KG1 (cell line): ENCODE results near the gene A3GALT2.

Source experiments
- DNase-seq: peaks from one replicate; lab custom pipeline; 2025; lab: John Stamatoyannopoulos, UW

The A3GALT2 gene

DNA sequence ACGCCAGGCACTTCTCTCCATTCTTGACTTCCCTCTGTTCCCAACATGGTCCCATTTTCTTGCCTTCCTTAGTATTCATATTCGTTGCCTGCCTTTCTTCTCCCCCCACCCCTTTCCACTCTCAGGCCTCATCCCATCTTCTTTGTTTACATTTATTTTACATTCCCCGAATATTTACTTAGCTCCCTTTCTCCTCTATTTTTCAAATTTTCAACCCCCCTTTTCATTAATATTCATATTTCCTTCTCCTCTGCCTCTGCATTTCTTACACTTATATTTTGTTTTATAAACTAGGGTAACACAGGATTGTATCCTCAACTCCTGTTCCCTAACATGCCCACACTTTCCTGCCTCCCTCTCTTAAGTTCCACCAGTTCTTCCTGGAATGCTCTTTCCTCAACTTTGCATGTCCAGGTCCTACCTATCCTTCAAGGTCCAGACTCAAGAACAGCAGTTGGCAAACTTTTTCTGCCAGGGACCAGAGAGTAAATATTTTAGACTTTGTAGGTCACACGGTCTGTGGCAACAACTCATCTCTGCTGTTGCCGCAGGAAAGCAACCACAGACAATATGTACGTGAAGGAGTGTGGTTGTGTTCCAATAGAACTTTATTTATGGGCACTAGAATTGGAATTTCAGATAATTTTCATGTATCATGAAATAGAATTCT, 29.8 kb upstream of the A3GALT2 start:
- DNase-seq = no peak

DNA sequence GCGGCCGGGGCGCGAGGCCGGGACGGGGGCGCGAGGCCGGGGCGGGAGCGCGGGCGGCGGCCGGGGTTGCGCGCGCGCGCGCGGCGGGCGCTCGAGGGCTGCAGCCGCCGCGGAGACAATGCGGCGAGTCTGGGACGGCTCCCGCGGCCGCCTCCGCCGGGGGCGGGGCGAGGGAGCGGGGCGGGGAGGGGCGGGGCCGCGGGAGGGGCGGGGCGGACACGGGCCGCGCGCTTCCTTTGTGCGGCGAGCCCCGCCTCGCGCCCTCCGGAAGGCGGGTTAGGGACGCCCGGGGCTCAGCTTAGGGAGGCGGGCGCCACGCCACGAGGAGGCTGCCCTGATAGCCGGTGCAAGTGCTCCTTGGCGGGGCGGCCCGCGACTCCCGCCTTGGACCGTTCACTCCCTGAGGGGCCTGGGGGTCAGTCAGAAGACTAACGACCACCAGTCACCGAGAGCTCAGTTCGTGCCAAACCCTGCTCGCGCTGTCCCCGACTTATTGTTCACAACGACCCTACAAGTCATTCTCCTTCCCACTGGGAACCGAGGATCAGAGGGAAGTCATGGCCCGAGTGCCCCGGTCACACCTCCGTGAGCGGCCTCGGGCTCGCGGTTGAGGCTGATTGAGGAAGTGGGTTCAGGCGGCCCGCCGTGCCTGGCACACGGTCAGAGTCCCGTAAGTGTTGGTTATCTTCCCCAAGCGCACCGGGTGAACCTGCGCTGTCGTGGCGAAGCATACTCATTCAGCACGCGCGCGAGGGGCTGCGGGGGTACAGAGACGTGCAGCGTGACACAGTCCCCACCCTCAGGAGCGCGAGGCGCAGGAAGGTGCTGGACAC, 29.1 kb upstream of the A3GALT2 start:
- DNase-seq = peak; percentile 72

DNA sequence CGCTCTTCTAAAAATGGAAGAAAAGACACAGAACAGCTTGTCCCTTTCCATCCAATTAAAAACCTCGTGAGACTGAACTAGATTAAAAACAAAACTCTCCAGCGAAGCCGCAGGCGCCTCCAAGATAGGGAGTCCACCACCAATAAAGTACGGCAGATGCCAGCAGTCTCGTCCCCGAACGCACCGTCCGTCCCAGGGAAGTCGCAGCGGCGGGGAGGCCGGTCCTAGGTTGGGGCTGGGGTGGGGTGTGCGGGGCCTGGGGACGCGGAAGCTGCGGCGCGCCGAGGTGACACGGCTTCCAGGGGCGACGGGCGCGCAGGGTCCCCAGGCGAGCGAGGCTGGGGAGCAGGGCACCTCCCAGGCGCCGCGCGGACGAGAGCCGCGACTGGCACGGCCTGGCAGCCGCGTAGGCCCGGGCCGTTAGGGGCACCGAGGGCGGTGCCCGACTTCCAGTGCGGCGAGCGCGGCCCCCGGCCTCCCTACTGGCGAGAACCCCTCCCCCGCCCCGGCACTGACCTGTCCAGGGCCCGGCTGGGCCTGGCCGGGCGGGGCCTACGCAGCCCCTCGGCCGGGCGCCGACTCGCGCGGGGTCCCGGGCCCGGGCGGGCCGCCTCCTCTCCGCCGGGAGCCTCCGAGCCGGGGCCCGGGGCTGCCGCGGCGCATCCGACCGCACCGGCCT, 28.3 kb upstream of the A3GALT2 start:
- peak; percentile 23 for DNase-seq

DNA sequence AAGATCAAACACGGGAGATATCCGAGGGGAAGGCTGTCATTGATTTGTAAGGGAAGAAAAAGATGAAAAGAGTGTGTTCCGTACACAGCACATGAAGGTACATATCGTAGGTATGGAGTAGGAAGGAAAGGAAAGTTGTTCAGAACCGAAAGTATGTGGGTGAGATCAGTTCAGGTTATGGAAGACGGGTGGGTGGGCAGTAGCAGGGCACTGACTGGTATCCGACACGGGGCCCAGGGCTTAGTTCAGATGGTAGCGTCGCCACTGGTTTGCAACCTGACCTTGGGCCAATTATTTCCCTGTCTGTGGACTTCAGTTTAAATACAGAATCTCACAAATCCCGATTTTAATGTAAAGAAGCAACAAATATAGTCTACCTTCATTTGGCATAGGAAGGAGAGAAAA, 27.8 kb upstream of the A3GALT2 start:
- no peak for DNase-seq

DNA sequence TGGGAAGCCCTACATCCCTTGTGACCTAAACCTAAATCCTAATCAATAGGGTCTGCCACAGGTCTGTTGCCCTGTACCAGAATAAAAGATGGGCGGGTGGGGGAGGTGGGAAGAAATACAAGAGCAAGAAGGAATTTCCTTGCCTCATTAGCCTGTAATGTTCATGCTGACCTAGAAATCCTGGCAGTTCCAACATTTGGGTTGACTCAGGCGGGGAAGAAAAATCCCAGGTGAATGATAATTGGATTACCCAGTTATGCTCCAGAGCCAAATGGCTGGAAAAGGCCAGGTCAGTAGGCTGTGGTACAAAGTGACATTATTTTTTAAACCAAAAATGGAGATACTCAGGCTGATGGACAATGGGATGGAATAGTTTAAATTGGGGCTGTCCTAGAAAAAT, 27.3 kb upstream of the A3GALT2 start:
- no peak for DNase-seq

DNA sequence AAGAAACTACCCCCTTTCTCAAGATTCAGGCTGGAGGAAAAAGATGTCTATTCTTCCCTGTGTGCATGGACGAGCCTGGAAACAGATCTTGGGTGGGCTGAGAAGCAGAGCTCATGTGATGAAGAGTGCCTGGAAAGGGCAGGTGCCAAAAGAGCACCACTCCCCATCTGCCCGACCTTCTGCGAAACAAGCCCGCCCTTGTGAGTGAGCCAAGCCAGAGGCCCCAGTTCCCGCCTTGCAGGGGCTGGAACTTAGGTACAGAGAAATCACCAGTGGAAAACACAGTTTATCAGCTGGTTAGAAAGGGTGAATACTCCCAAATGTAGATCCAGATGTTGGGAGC, 26.7 kb upstream of the A3GALT2 start:
- DNase-seq = no peak

DNA sequence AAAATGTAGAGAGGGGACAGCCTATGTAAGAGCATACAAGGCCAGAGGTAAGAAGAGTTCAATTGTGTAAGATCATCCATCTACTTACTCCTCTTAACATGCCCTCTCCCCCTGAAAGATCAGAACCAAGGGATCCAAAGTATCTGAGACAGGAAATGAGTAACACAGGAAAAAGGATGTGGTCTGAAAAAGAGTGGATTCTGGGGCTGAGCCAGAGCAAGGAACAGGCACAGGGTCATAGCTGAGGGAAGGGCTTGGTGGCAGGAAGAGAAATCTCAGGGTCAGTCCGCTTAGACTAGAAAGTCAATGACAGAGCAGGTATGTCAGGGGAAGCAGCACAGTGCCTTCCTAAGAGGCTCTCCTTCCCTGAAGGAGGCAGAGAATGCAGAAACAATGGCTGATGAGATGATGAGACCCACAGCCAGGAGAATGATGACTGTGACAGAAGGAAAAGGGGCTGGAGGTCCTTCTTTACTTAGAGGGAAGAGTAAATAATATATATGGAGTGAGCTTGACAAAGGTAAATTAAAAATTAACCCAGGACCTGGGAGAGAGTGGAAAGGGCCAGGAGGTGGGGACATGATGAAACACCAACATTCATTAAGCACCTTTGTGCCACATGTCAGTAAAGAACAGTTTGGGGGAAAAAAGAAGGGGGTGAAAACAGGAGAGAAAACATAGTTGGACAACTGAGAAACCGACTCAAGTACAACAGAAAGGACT, 26.2 kb upstream of the A3GALT2 start:
- no peak for DNase-seq

DNA sequence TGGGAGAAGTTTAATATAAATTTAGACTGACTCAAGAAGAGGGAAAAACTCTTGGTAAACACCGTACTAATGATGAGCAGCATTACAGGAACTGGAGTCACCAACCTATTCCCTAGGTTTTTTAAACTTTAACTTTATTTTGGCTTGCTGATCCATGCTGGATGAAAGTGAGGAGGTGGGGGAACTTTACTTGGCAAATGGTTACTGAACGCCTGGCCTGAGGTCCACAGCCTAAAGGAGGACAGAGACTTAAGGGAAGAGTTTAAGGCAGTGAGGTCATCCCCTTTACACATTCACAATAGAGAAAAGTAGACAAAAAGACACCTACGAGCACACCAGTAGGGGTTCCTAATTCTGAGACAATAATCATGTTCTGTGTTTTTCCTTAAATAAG, 25.6 kb upstream of the A3GALT2 start:
- DNase-seq = no peak

DNA sequence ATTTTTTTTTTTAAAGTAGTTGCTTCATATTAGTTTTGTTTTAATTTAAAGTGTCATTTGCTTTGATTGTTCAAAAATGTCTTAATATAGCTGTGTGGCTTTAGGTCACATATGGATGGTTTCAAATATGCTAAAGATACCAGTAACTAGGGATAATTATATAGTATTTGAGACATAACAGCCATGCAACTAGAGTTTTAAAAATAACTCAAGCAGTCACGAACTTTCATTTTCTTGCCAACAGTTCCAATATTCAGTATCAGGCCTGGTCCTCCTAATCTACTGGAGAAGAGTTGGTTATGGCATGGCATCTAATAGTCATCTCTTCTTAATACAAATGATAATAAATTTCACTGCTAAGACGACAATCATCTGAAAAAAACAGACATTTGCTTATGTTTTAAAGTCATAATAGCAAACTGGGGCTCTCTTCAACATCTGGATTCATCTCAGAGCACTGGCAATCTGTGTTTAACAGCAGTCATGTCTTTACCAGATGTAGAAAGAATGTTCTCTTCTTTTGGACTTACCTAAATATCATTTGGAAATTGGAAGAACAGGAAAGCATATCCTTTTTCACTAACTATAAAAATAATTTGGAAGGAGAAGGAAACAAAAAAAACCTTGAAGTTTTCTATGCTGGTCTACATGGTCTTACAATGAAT, 24.1 kb upstream of the A3GALT2 start:
- DNase-seq = no peak

DNA sequence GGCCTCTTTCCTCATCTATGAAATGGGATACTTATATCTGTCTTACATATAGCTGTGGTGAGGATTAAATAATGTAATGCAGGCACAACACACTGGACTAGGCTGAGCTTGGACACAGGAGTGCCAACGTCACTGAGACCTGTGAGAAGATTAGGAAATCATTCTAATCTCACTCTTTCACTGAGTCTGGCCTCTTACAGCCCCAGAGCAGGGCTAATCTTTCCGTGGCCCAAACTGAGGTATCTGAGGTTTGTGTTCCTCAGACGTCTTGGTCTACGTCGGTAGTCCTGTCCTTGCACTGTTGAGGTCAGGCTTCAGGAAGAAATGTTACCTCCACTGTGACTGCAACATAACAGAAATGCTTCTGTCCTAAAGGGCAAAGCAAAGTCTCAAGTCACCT, 22.6 kb upstream of the A3GALT2 start:
- DNase-seq = no peak

DNA sequence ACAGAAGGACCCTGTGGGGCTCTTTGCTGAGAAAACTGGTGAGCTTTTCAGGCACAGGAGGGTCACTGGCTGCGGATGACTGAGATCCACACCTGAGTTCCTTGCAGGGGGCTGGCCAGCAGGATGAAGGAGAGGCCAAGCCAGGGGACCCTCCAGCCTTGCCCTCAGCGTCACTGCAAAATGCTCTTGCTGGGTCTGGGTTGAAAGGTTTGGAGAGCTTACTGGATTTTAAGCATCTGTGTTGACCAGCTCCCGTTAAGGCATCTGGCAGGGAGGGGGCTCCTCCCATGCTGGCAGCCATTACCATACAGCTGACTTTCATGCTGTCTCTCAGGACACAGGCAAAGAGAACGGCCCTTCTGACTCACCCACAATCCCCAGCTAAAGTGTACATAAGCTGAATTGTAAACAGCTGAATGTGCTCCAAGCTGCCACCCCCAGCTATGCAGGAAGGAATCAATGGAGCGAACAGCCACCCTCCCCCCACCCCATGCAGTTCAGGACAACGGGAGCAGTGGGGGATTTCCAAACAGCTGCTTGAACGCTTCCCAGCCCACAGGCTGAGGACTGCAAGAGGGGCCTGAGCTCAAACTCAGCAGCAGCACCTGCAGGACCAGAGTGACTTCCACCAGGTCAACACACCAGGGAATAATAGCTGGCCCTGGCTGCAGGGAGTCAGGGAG, 21.3 kb upstream of the A3GALT2 start:
- DNase-seq = no peak

DNA sequence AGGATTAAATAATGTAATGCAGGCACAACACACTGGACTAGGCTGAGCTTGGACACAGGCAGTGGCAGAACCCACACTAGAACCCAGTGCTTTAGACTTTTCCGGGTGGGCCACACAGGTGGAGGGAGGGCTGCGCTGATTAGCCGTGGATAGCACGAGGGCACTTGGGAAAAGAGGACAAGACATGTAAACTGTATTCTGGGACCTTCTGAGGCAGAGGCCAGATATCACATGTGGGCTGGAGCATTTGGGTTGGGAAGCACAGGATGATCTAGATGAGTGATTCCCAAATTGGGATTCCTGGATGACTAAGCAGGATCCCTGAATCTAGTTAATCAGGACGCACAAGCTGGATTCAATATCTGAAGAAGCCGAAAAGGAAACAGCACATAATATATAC, 20.3 kb upstream of the A3GALT2 start:
- no peak for DNase-seq

DNA sequence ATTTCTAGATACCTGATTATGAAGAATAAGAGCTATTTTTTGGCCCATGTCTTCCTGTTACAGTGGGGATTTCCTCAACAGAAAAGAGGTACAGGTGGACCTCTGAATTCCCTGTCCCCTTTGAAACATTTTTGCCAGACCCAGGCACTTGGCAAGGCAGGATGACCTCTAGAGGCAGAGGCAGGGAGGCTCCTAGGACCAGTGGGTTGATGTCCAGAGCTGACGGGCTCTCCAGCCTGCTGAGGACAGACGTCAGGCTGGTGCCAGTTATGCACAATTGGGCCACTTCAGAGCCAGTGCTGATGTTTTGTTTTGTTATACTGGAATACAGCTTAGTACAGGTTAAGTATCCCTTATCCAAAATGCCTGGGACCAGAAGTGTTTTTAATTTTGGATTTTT, 18.5 kb upstream of the A3GALT2 start:
- DNase-seq = no peak

DNA sequence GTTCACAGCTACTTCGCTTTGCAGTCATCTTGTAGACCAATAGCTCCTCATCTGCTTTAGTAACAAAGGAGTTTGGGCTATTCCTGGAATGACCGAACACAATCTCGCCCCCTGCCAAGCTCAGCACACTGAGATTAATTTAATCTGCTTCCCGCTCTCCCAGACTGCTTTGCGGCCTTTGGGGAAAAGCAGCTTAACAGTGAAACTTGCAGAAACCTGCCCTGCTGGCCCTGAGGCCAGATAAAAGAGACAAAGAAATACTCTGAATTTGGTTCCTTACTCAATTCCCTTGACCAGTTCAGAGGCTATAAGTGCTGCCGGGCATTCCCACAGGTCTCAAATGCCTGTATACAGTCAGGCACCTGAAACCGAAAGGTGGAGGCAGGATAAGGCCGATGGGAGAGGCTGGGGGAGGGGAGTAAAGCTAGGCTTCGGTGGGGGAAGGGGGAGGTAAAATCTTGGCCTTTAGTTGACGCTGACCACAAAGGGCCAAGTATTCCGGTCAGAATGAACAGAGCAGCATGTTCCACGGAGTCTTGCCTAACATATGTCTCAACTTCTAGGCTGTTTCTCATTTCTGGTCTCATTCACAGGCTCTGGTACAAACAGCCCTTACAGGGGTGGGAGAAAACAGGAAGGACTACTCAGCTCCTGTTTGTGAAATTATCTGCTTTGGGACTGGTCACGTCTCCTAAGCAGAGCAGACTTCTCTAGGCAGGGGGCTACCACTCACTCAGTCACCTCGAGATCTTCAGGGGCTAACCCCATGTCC, 17.7 kb upstream of the A3GALT2 start:
- DNase-seq = no peak

DNA sequence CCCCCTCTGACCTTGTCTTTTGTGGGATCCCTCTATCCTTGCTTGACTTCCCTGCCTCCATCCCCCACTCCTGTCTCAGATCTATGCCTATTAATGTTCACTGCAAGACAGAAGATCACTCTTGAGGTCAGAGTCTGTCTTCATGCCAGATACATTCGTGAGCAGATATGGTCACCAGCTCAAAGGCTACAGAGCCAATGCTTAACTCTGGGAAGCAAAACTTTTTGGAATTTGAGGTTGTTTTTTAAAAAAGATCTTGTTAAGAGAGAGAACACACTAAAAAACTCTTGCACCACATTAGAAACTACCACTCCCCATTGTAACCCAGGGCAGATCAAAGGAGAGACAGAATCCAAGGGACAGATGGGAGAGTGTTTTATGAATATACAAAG, 17.1 kb upstream of the A3GALT2 start:
- no peak for DNase-seq

DNA sequence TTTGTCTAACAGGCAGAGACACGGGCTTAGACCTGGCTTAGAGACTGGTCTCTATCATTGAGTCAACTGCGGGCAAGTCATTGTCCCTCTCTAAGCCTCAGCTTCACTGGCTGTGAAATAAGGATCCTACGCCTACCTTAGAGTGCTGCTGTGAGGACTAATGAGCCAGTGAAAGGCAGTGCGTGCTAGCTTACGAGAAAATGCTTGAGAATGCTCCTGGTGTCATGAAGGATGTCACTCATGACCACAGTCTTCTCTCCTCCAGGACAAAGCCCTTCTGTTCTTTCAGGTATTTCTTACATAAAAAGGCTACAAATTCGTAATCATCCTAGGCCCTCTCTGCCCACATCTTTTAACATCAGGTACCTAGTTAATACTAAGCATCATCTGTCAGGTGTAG, 16.5 kb upstream of the A3GALT2 start:
- no peak for DNase-seq

DNA sequence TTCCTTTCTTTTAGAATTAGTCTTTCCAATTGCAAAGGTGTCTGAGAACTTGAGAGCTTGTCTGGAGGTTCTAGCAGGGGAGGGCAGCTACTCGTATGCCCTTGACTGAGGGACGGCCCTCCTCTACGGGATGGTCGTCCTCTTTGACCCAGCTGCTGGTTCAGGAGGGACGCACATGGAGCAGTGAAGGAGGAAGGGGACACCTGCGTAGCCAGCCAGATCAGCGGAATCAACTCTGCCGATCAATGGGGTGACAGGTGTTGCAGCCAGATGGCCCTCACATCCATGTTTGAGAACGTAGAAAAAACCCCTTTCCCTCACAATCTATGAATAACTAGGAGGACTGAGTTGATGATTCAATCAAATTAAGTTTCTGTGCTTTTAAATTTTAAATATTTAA, 15.7 kb upstream of the A3GALT2 start:
- DNase-seq = no peak

DNA sequence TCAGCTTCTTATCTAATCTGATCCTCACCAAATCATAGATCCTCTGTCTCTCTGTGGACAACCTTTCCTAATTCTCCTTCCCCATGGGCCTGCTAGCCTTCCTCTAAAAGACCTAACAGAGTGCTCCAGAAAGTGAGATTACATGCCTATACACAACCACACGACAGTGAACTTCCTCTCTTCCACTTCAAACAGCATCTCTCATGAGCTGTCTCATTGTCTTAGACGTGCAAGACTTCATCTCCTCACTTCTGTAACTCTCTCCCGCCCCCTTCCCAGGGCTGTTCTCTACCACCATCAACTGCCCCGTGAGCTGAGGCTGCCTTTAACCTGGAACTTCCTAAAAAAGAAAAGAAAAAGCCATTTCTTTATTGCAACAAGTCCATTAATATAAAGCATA, 14.1 kb upstream of the A3GALT2 start:
- DNase-seq = no peak

DNA sequence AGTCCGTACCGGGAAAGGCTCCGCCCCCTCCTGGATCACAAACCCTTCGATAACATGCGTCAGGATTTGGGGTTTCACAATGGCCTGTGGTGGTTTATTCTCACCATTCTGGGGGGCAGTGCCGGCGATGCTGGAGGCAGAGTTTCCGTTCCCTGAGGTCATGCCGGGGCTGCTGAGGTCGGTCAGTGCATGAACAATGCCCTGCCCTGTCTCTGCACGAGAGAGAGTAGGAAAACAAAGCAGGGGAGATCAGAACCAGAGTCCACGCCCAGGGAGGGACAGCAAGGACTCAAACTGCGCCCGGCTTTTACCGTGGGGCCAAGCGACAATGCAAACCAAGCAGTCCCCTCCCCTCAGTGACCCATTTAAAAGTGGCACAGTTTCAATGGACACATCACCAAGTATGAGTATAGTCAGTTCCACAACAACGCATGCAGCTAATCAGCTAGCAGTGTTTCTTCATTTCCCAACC, 13.2 kb upstream of the A3GALT2 start:
- DNase-seq = no peak

DNA sequence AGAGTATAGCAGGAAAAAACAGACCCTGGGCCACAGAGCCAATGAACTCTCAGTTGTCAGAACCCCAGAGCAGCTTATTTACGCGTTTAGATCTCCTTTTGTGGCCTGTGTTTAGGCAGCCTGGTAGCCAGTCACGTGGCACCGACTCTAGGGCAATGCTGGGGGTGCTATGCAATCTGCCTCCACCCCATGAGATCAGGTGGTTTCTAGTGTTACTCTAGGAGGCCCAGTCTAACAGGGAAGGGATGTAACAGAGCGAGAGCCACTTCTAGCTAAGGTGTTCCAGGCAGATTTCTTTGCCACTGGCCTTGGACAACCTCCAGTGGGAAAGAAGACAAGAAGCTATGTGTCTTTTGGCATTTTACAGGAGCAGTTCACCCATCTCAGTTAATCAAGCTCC, 12.0 kb upstream of the A3GALT2 start:
- no peak for DNase-seq

DNA sequence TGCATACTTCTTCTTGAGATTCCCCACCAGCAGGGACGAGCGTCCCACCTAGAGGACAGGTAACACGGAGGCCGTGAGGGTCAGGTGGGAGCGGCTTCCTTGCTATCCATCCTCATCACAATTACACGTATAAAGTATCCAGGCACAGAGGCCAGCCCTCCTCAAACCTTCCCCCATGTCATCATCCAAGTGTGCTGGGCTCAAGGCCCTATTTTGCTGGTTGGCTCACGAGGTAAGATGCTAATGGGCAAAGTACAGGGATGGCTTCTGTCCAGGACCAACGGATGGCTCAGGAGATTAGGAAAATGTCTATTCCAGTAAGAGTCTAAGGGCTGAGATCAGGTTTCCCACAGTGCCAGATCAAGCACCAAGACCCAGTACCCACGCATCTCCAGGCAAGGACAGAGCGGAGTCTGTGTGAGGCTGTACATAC, 11.5 kb upstream of the A3GALT2 start:
- no peak for DNase-seq
